GM10248 (cell line): Measurements from ENCODE around the gene RBBP8NL.

ENCODE experiments used
- CTCF ChIA-PET: fragments of 300-600 bp; sonication (Branson Sonifier 250); formaldehyde crosslinking; extraction: SDS; loops from one replicate; lab custom pipeline; 2021; ENCODE audit warnings: antibody characterized with exemption; lab: Yijun Ruan, JAX
- POLR2A ChIA-PET: fragments of 350-650 bp; sonication (Branson Sonifier 250); formaldehyde crosslinking; extraction: SDS; loops from one replicate; lab custom pipeline; 2020; ENCODE audit warnings: antibody characterized with exemption; lab: Yijun Ruan, JAX
- DNase-seq: peaks from one replicate; pipeline ENCODE4 v3.0.0; 2012; ENCODE audit errors: extremely low spot score
- TF ChIP-seq, protein P1 (sequence below): IDR thresholded peaks from 2 replicates; pipeline ENCODE4 v1.5.1; 2012; ENCODE audit warnings: mild to moderate bottlenecking, low read depth; ENCODE audit errors: extremely low read depth, missing control alignments, control extremely low read depth

Gene RBBP8NL

DNA sequence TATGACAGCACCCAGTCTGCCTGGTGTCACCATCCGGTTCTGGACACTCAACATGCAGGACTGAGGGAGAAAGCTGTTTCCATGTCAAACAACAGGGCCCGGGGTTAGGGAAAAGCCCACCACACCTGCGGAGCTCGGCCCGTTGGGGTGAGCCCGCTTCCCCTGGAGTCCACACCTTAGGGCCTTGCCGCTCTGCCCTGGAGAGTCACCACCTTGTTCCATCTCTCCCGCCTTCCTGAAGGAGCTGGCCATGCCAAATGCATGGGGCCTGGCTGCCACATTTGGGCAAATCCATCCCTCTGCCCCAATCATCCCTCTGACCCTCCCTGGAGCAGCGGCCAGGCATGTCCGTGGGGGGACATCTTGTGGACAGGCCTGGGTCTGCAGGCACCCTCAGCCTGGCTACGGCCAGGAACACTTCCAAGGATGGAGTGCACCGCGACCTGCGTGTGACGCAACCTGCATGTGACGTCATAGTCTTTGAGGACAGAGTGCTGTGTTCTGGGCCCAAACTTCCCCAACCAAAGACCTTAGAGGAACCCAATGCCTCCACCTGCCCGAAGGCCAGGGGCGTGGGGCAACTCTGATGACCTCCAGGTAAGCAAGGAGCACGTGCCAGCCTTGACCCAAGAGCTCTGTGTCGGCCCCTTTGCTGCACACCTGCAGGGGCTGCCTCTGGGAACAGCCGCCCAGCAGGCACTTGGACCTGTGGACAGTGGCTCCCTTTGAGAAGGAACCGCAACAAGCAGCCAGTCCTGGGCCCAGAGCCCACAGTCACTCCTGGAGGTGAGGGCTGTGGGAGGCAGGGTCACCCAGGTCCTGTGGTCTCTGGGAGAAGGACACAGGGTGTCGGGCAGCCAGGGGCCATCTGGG, 22.0 kb downstream of the RBBP8NL start:
- ChIA-PET CTCF (interaction anchor here (0.6 to 1.9 kb wide), 2 partner anchors 17 to 23 kb away, joined by 4 read pairs; no protein-coding TSS in a partner anchor), POLR2A (interaction anchor here (0.6 kb wide), 1 partner anchor 238 kb away, joined by 3 read pairs; no protein-coding TSS in a partner anchor)
- DNase-seq: no peak
- TF ChIP-seq, protein P1, sequence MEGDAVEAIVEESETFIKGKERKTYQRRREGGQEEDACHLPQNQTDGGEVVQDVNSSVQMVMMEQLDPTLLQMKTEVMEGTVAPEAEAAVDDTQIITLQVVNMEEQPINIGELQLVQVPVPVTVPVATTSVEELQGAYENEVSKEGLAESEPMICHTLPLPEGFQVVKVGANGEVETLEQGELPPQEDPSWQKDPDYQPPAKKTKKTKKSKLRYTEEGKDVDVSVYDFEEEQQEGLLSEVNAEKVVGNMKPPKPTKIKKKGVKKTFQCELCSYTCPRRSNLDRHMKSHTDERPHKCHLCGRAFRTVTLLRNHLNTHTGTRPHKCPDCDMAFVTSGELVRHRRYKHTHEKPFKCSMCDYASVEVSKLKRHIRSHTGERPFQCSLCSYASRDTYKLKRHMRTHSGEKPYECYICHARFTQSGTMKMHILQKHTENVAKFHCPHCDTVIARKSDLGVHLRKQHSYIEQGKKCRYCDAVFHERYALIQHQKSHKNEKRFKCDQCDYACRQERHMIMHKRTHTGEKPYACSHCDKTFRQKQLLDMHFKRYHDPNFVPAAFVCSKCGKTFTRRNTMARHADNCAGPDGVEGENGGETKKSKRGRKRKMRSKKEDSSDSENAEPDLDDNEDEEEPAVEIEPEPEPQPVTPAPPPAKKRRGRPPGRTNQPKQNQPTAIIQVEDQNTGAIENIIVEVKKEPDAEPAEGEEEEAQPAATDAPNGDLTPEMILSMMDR: no peak

DNA sequence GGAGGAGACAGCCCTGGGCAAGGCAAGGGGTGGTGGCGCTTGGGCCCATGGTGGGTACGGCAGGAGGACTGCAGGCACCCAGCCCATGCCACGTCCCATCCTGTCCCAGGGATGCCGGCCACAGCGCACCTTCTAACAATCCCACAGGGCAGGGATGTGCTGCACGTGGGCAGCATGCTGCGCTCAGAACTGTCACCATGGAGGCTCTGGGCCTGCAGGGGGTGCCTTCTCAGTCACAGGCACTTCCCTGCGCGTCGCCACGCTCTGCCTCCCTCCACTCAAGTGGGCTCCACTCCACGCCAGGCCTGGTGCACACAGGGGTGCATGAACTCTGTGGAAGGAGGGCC, 22.6 kb downstream of the RBBP8NL start:
- no peak for DNase-seq
- ChIA-PET CTCF (interaction anchor here (1.9 kb wide), 1 partner anchor 16 kb away, joined by 4 read pairs; no protein-coding TSS in a partner anchor), POLR2A (no interaction called here)
- TF ChIP-seq, protein P1: no peak

DNA sequence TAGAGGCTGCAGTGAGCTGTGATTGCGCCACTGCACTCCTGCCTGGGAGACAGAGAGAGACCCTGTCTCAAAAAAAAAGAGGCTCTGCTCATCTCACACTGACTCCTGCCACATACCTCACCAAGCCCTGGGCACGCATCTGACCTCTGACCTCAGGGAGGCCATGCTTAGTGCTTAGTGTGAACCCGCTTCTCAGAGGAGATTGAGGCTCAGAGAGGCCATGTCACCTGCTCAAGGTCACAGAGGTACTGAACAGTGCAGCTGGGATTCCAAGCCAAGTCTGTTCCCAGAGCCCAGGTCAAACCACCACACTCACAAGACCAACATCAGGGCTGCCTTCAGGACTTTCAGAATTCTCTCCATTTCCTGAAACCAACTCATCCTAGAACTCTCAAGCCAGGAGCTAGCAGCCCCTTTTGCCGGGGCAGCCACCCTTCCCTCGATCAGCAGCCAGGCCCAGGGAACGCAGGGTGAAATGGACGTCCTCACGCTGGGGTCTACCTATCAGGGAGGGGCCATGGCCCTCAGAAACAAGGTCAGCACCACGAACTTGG, 23.1 kb downstream of the RBBP8NL start:
- TF ChIP-seq, protein P1: no peak
- POLR2A ChIA-PET: no interaction called here
- no peak for DNase-seq
- CTCF ChIA-PET: interaction anchor here (1.9 kb wide), 1 partner anchor 16 kb away, joined by 4 read pairs; no protein-coding TSS in a partner anchor

DNA sequence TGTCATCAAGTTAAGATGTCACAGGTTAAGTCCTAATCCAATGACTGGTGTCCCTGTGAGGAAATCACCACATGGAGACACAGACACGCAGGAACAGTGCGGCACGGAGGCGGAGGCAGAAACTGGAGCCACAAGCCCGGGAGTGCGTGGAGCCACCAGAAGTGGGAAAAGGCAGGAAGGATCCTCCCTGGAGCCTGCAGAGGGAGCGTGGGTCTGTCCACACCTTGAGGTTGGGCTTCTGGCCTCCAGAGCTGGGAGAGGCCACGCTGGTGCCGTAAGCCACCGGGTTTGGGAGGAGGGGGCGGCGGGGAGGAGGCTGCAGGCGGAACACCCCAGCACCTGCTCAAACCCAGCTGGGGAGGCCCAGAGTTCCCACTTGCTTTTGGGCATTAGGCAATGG, 24.0 kb downstream of the RBBP8NL start:
- CTCF ChIA-PET: no interaction called here
- DNase-seq: no peak
- TF ChIP-seq, protein P1: no peak
- POLR2A ChIA-PET: no interaction called here

DNA sequence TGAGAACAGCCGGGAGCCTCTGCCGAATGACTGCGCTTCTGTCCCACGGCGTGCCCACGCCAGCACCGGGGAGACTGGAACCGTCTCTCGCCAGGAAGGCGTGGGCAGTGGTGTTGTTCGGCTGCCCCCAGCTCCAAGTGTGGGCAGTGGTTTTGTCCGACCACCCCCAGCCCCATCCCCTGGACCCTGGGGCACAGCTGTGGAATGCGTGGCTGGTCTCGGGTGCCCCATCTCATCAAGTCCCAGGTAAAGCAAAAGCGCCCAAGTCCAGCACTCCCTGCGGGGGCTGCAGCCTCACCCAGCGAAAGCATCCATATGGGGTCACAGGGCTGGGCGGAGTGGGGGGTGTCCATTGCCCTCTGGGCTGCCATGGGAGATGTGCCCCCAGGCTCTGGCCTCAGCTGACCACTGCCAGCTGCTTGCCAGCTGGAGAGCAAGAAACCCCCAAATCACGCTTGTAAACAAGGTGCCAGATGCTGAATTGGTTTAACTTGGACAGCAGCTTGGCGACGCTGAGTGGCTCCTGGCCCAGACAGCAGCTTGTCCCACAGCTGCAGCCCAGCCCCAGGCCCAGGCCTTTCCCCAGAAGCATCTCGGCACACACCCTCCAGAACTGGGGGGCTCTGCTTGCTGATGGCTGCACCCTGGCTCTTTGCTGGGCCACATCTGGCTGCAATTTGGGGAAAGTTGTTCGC, 24.7 kb downstream of the RBBP8NL start:
- no peak for DNase-seq
- TF ChIP-seq, protein P1: no peak
- ChIA-PET CTCF (interaction anchor here (1.2 kb wide), 1 partner anchor 100 kb away, joined by 3 read pairs; the partner anchor contains the start of gene ADRM1), POLR2A (no interaction called here)

DNA sequence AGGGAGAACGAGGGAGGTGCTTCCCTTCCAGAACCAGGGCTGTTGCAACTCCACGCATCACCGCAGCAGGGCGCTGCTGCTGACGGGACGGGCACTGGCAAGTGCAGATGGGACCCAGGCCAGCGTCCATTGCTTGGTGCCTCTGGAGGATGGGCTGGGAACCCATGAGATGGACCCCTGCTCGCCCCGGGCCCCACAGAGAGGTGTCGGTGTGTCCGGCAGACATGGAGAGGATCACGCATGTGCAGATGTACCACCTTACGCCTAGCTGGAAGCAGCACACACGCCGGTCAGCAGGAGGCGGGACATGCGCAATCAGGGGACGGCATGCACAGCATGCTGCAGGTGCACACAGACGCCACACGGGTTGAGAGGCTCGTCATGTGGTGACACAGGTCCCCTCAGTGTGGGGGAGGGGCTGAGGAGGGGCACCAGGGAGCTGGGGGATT, 26.0 kb downstream of the RBBP8NL start:
- ChIA-PET POLR2A (interaction anchor here (0.6 kb wide), 1 partner anchor 143 kb away, joined by 6 read pairs; no protein-coding TSS in a partner anchor), CTCF (no interaction called here)
- DNase-seq: no peak
- TF ChIP-seq, protein P1: no peak
